GDM1 (cell line): ENCODE data around the gene D2HGDH.

Source experiments
- DNase-seq: peaks from one replicate; lab custom pipeline; 2025; lab: John Stamatoyannopoulos, UW

The D2HGDH gene

DNA sequence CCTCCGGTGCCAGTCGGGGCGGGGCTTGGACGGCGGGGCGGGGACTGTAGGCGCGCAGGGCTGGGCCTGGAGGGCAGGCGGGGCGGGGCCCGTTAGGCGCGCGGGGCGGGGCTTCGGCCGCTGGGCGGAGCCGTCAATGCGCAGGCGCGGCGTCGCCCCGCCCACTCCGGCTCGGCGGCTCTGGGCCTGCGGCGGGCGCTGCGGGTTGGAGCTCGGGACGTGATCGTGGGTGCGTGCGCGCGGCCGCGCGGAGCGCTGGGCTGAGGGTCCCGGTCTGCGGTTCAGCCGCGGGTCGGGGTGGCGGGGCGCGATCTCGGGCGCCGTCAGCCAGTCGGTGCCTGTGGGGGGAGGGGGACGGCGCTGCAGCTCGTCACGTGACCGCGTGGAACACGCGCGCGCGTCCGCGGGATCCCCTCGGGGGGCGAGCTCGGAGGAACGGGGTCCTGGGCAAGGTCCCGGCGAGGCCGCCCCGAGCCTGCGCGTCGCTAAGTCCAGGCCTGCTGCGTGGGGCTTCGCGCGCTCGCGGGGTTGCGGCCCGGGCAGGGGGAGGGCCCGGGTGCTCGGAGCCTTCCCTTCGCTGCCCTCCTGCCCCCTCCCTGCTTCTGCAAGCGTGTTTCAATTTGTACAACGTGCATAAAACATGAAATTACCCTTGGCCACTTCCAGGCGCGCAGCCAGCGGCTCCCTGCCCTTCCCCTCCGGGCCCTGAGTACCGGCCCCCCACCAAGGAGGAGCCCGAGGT, at the start of gene D2HGDH:
Gene D2HGDH, plus strand, starts transcription at position 164 of the 742 bp plus-strand sequence. CDS start 595 bp downstream, outside the sequence.
- DNase-seq = peak; percentile 90

- DNase-seq = no peak
Observed at GRCh38 chr2:241686324-241686649, 48.1 kb upstream of the D2HGDH start.

GRCh38 chr2:241686650-241687425, 47.6 kb upstream of the D2HGDH start, which contains the start of gene DTYMK:
DTYMK (minus strand) TSS chr2:241686815; CDS start chr2:241686783, 32 bp downstream.
- peak; percentile 97 for DNase-seq

DNA sequence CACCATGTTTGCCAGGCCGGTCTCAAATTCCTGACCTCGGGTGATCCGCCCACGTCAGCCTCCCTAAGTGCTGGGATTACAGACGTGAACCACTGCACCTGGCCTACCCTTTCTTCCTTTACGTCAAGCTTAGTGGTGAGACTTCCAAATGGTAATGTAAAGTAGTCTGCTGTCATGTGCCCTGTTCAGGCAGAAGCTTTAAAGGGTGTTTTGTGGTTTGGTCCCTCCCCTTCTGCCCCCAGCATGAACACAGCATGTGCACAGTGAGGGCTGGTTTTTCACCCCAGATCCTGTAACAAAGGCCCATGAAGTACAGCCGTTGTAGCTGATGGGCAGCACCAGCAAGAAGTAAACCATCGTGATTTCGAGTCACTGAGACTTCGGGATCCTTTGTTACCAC, 45.1 kb upstream of the D2HGDH start:
- no peak for DNase-seq

GRCh38 chr2:241690202-241690717, 44.2 kb upstream of the D2HGDH start:
- no peak for DNase-seq

DNA sequence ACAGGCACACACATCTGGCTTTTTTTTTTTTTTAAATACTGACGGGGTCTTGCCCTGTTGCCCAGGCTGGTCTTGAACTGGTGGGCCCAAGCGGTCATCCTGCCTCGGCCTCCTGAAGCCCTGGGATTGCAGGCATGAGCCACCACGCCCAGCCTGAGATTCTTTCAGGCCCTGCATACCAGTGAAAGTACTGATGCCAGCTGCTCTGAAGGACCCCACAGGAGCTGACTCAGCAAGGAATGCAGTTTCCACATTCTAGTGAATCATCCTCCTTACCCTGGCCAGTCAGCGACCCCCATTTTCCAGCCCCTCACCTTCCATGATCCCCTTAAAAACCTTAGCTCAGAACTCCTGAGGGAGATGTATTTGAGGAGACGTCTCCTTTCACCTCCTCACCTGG, 42.0 kb upstream of the D2HGDH start:
- no peak for DNase-seq

GRCh38 chr2:241695651-241696050, 38.8 kb upstream of the D2HGDH start:
- no peak for DNase-seq

GRCh38 chr2:241701149-241701398, 33.4 kb upstream of the D2HGDH start:
- DNase-seq = no peak

DNA sequence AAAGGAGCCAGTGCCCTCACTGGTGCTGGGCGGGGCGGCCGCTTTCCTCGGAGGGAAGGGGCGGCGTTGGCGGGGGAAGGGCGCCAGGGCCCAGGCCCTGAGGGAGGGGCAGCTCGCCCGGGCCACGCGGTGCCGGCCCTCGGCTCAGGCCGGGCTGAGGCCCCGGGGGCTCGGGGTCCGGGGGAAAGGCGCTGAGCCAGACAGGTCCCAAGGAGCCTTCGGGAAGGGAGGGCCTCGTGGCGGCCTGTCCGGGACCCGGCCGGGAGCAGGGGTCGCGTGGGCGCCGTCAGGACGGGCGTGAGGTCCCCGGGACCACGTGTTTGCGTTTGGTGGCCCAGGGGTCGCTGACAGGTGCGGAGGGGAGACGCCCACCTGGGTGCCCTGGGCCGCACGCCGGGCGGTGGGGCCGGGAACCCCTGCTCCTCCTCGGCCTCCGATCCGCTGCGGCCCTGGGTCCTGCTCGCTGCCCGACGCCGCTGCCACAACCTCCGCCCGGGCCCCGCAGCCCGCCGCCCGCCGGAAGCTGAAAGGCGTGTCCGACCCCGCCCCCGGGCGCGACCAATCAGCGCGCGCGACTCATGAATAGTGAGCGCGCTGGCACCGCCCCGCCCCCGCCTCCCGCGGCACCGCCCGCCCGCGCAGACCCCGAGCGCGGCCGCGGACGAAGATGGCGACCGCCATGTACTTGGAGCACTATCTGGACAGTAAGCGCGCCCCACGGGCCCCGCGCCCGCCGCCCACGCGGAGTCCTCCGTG, 32.9 kb upstream of the D2HGDH start, which contains the start of gene ING5:
Gene ING5, plus strand, starts transcription at position 641 of the 756 bp plus-strand sequence. Its CDS starts 27 bp downstream, at position 668.
- DNase-seq = peak; percentile 91

DNA sequence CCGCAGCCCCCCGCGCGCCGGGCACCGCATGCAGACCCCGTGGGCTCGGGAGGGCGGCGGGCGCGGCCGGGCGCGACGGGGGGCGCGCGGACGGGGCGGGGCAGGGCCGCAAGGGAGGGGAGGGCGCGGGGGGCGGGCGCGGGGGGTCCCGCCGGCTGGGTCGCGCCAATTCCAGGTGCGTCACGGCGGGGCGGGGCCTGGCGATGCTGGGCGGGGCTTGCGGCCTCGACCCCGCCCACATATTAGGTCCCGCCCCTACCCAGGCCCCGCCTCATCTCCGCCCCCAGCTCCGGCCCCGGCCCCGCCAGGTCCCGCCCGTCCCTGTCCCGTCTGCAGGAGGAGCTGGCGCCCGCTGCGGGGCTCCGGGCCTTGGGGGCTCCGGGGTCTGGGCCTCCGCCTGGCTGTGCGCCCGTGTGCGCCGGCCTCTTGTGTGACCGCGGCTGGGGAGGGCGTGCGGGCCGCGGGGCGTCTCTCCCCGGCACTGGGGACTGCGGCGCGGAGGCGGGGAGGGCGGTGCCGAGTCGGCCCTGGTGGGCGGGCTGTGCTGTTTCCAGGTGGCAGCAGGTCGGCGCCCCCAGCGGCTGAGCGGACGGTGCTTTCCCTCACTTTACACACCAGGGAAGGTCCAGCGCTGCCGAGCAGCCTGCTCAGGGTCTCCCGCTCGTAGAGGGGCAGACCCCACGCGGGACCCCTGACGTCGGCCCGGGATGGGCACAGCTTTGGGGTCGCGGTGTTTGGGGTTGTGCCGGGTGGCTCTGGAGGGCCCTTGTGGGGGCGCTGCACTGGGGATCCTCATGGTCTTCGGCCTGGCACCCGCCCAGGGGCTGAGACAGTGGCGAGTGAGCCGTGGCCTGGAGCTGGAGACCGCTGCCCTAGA, 32.0 kb upstream of the D2HGDH start:
- peak; percentile 76 for DNase-seq

DNA sequence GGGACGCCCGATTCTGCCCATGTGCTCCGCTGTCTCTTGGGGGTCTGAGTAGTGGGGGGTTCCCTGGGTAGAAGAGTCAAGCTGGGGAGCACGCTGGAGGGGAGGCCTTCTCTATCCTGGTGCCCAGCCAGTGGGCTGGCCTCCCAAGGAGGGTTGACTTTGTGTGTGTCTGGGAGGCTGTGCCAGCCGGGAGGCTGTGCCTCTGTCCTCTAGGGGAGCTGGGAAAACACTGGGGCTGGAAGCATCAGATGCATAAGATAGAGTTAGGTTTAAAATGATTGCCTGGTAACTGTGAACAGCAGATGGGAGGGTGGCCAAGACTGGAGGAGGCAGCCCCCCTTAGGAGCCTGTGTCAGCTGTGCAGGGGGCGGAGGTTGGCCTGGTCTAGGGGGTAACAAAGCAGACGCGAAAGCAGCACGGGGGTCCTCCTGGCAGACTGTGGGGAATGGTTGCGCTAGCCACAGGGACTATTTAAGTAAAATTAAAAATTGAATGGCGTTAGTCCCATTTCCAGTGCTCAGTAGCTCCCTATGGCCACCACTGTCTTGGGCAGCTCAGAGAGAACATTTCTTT, 31.3 kb upstream of the D2HGDH start:
- no peak for DNase-seq

DNA sequence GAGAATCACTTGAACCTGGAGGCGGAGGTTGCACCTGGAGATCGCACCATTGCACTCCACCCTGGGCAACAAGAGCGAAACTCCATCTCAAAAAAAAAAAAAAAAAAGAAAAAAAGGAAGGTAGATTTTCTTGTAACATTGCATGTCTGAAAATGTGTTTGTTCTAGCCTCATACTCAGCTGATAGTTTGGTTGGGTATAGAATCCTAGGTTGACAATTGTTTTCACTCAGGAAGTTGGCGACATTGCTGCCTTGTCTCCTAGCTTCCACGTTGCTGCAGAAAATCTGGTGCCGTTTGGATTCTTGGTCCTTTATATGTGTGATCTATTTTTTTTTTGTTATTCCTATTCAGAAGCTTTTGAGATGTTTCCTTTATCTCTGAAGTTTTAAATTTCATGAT, 27.9 kb upstream of the D2HGDH start:
- no peak for DNase-seq

DNA sequence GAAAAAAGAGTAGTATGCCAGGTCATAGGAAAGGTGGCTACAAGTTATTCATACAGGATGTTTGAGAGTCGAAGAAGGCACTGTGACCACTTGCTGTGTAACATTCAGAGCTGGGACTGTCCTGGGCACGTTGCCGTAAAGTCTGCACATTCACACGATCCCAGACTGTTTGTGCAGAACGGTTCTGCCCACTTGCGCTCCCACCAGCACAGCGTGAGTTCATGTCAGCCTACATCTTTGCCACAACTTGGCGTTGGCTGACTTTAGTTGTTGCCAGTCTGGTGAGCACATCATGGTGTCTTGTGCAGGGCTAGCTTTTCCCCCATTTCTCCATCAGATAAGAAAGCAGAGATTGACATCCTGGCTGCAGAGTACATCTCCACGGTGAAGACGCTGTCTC, 25.6 kb upstream of the D2HGDH start:
- DNase-seq = no peak

GRCh38 chr2:241719093-241719492, 15.3 kb upstream of the D2HGDH start:
- no peak for DNase-seq

- DNase-seq = no peak
Observed at GRCh38 chr2:241720099-241720498, 14.3 kb upstream of the D2HGDH start.

DNA sequence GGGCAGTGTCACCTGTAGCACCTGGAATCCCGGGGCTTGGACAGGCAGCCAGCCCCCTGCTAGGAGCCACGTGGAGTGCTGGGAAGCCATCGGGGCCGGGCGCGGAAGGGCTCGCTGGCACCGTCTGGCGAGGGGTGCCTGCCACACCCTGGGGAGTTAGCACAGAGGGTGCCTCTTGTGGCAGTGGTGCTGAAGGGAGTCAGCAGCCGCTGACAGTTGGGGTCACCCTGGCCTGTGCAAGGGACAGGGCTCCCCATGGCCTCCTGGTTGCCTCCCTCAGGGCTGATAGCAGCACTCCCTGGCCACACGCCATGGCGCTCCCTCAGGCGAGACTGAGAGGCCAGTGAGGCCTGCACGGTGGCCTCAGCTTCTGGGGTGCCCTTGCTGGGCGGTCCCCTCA, 13.9 kb upstream of the D2HGDH start:
- DNase-seq = no peak

- DNase-seq = no peak
Observed at GRCh38 chr2:241721852-241722251, 12.6 kb upstream of the D2HGDH start.

DNA sequence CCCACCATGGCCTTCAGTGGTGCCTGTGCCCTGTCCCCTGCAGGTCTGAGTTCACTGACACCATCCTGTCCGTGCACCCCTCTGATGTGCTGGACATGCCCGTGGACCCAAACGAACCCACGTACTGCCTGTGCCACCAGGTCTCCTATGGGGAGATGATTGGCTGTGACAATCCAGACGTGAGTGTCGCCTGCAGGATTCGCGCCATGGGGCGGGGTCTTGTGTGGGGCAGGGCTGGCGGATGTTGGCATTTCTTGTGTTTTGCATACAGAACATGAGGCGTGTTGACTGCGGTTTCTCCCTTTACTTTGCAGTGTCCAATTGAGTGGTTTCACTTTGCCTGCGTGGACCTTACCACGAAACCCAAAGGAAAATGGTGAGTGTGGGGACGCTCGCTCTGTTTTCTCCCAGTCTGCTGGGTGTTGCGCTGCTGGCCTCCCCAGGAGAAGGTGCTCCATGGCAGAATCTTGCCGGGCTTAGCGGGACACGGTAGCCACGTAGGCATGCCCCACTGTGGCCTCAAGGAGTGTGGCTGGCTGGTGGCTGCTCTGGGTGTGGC, 11.5 kb upstream of the D2HGDH start:
- DNase-seq = no peak

- DNase-seq = peak; percentile 24
Observed at GRCh38 chr2:241724259-241724974, 10.0 kb upstream of the D2HGDH start.
